HepG2 (cell line): Measurements from ENCODE around the gene AGMO.

ENCODE experiments used
- NPAS2 ChIP-seq: sonication (generic); formaldehyde crosslinking; IDR thresholded peaks from 2 replicates; pipeline ENCODE4 v1.8.0; 2022; ENCODE audit warnings: mild to moderate bottlenecking, missing genetic modification reagents, borderline replicate concordance
- TF ChIP-seq, protein P1 (sequence below): IDR thresholded peaks from 2 replicates; pipeline ENCODE4 v1.6.1; 2016; ENCODE audit warnings: mild to moderate bottlenecking, missing biosample characterization, missing genetic modification reagents

DNA sequence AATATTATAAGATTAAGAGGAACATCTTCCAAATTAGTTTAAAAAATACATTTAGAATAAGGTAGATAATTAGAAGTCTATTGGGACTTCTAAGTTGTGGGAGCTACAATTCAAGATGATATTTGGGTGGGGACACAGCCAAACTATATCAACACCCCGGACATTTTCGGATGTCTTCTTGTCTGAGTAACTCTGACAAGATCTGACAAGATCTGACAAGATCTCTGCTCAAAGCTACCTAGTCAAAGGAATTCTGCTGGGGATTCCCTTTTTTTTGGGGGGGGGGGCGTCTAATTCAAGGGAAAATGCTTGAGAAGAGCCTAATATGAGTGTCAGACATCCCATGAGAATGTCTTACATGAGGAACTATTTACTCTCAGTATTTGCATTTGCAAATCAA is 5.2 kb upstream of the AGMO start:
- TF ChIP-seq NPAS2 (CRISPR knock-in tag), result no peak
- TF ChIP-seq, protein P1, sequence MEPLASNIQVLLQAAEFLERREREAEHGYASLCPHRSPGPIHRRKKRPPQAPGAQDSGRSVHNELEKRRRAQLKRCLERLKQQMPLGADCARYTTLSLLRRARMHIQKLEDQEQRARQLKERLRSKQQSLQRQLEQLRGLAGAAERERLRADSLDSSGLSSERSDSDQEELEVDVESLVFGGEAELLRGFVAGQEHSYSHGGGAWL (CRISPR knock-in tag), result no peak
